Cortex of kidney (tissue), 1 donor: ENCODE measurements around the gene RUNX1.
"Not testable (repeated sequence)": the region's sequence is repeated elsewhere in the genome, so short reads cannot be mapped to it uniquely, and the experiment has no call there.

ENCODE experiments used
- DNase-seq: peaks from one replicate; lab custom pipeline; 2025; lab: John Stamatoyannopoulos, UW

RUNX1 gene

DNA sequence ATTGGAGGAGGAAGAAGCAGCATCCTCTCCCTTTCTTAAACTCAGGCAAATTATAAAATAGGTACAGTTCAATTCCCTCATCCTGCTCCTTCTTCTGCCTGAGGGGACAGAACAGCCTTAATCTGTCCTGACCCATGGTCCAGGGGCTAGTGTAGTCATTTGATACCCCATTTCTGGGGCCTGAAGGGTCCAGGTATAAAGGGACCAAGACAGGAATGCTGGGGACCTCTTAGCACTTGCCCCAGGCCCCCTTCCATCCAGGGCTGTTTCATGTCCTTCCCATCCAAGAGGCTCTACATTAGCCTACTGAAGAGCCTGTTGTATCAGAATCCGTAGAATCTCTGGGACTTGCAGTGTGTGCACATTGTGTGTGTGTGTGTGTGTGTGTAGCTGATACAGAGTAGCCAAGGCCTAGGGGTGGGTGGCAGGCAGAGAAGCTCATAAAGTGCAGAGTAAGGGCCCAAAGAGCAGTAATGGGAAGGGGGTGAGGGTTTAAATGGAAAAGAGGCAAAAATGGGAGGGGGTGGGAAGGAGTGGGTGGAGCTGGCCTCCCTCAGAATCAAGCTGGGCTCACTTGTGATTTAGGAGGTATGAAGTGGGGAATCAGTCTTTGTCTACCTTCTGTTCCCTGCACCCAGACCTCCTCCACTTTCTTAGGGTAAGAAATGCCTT lies 32.4 kb downstream of the RUNX1 start:
- DNase-seq, result no peak

DNA sequence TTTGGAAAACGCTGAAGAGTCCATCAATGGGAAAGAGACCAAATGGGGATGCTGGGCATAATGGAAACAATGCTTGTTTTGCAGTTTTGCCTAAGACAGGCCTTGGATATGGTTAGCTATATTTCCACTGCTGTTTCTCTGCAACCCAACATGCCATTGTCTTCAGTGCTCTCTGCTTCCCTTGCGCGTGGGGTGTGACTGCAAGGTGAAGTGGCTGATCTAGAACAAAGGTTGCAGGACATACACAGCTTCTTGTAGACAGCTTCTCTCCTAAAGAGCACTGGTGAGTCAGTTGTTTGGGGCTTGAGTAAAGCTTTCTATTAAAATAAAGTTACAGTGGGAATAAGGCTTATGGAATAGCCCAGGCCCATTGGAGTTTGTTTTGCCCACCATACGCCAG lies 33.0 kb downstream of the RUNX1 start:
- no peak for DNase-seq

DNA sequence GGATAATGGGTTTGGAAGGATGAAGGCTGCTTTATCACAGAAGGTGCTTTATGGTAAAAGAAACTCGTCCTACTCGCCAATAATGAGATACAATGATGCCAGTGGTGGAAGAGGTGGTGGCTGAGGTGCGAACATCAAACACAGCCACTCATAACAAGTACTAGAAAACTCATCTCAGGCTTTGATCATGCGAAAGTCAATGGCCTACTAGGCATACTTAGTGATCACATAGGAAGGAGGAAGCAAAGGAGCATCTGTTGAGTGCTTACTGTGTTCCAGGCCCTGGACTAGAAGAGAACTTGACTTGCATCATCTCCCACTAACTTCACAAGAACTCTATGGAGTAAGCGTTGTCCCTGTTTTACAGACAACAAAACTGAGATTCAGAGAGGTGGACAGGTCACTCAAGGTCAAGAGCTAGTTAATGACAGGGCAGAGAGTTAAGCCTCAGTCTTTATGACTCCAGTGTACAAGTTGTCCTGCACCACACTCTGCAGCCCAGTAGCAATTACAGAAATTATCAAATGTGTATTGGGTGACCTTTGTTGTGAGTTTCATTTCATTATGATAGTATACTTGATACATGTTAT lies 33.6 kb downstream of the RUNX1 start:
- DNase-seq, result no peak

DNA sequence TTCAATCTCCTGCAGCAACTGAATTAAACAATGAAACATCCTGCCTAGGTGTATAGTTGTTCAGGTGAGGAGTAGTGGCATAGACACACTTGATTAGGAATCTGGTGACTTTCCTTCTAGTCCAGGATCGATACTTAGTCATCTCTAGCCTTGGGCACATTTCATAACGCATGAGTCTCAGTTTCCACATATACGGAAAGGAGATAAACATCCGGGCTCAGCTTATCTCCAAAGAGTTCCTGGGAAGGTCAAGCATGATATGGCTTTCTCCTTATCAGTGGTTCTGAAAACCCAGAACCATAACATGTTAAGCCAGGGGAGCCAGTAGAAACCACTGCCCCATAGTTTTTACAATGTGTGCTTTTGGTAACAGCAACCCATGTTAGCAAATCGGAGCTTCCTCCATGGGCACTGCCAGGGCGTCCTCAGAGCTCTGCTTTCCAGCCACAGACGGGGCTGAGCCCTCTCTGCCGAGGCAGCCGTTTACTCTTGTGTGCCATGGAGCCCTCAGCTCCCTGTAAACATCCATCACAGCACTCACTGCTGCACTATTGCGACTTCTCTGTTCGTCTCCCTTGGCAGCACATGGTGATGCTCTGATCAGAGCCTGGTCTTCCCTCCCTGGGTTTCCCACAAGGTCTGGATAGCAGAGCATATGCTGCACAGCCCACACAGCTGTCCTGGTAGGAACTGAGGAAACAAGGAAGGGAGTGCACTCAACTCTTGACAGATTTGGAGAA lies 34.6 kb downstream of the RUNX1 start:
- DNase-seq, result no peak

DNA sequence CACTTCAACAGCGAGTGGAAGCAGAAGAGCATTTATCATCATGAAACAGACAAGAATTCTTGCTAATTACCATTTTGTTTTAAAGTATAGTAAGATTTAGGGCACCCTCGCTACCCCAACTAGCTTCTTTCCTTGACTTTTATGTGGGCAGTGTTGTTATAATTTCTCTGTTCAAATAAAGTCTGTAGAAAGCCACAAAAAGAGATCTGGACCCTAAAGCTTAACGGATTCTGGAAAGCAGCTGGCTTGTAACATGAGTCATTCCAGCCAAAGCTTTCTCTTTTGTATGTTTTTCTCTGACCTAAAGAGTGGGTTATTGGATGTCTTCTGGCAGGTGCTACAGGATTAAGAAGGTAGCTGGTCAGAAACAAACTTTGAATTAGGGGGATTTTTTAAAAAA lies 37.4 kb downstream of the RUNX1 start:
- no peak for DNase-seq

DNA sequence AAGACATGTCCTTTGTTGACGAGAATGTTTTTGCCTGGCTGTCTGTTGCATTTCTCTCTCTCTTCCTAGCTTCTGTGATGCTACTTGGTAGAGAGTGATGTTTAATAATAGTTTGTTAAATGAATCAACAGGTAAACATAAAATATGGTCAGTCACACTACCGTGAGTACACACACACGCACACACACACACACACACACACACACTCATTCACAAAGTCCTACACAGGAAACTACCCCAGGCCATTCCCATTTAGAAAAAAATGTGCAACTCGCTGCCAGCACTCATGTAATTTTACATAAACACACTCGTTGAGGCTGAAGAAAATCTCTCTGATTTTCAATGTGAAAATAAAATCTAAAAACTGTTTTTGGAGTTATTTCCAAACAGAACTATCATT lies 38.7 kb downstream of the RUNX1 start:
- no peak for DNase-seq

DNA sequence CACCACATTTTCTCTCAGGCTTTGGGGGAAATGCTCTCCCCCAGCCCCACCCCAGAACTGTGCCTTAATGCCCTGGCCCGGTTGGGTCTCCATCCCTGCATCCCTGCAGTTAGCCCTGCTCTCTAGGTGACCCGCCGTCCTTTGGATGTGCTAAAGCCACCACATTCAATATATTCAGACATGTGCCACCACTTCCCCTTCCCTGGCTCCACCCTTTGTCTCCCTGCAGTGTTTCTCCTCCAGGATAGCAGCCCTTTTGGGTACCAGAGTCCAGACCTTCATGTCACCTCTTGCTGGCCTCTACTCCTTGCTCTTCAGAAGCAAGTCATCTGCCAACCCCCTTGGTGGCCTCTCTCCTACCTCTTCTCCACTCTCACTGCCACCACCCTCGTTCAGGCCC lies 41.8 kb downstream of the RUNX1 start:
- DNase-seq, result no peak

GRCh38 chr21:35006771-35007170 lies 42.3 kb downstream of the RUNX1 start:
- no peak for DNase-seq

DNA sequence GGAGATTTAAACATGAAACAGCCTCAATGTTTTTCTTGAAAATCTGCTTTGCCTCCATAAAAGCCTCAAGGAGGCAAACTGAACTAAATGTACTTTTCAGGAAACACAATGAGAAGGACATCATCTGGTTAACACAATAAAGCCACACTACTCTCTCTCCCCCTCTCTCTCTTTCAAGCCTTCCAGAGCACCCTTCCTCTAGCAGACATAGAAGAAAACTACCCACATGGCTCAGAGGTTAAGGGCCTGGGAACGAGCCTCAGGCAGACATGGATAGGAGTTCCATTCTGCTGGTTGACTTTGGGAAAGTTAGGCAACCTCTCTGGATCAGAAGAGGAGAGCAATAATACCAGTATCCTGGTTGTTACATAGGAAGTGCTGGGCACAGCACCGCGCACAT lies 42.9 kb downstream of the RUNX1 start:
- no peak for DNase-seq

DNA sequence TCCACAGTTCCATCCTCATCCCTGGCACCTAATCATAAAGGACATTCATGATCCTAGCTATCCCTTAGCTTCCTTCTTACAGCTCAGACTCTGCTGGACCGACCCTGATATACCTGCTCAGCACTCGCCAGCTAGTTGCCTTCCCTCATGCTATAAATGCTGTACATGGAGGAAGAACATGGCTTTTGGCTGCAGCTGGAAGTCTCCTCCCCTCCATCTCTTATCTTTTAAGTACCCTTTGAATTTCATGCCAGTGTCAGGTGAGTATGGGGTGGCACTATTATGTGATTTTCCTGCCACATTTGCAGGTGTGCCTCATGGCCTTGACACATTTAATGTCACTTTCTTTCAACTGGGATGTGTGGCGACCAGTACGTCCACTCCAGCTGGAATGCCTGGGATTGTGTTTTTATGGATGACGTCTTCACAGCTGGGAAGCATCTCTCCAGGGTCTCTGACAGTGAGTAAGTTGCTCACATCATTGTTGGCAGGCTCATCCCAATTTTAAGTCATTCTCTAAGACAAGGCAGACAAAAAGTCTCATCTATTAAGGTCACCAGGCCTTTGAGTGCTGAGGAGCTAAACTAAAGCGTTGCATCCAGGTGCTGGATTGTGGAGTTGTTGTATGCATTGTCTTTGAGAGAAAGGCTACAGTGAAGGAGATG lies 43.4 kb downstream of the RUNX1 start:
- DNase-seq, result no peak

- no peak for DNase-seq
Observed at GRCh38 chr21:35005077-35005476, 44.0 kb downstream of the RUNX1 start.

- DNase-seq, result no peak
Observed at GRCh38 chr21:35004314-35004713, 44.8 kb downstream of the RUNX1 start.

GRCh38 chr21:35002879-35003722 lies 46.0 kb downstream of the RUNX1 start:
- DNase-seq, result no peak

DNA sequence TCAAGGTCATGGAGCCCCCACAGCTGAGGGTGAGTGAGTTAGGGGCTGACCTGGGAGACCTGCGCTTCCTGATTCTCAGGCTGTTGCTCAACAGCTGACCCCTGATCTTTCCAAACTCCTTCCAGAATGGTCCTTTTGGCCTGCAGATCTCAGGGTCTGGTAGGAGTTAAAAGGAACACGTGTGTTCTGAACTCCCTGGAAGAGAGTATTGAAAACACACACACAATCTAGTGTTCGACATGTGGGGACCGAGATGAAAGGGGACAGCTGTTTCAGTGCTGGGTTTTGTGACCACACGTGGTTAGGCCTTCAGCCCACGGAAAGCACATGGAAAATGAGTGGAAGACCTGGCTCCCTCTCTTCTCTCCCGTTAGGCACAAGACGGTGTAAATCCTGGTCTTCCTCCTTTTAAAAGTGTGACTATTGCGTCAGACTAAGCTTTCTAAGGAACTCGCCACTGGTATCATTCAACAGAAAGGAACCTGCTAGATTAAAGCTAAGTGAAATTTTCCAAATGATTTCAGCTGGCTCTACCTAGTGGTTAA lies 49.6 kb downstream of the RUNX1 start:
- no peak for DNase-seq

GRCh38 chr21:34998176-34998575 lies 50.9 kb downstream of the RUNX1 start:
- no peak for DNase-seq

- no peak for DNase-seq
Observed at GRCh38 chr21:34997294-34997693, 51.8 kb downstream of the RUNX1 start.

- DNase-seq, result no peak
Observed at GRCh38 chr21:34996304-34997101, 52.6 kb downstream of the RUNX1 start.

DNA sequence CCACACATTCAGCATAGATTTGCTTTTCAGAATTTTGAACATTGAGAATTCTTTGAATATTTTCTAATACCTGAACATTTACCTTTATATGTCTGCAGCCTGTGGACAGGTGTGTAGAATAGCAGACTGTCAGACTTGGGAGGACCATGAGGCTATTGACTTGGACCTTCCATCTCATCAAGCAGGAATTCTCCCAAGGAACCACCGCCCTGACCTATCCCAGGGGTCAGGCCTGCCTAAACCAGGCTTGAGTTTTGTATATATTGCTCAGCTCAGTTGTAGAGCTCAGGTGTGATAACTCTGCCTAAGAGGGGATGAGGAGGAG lies 53.2 kb downstream of the RUNX1 start:
- no peak for DNase-seq

DNA sequence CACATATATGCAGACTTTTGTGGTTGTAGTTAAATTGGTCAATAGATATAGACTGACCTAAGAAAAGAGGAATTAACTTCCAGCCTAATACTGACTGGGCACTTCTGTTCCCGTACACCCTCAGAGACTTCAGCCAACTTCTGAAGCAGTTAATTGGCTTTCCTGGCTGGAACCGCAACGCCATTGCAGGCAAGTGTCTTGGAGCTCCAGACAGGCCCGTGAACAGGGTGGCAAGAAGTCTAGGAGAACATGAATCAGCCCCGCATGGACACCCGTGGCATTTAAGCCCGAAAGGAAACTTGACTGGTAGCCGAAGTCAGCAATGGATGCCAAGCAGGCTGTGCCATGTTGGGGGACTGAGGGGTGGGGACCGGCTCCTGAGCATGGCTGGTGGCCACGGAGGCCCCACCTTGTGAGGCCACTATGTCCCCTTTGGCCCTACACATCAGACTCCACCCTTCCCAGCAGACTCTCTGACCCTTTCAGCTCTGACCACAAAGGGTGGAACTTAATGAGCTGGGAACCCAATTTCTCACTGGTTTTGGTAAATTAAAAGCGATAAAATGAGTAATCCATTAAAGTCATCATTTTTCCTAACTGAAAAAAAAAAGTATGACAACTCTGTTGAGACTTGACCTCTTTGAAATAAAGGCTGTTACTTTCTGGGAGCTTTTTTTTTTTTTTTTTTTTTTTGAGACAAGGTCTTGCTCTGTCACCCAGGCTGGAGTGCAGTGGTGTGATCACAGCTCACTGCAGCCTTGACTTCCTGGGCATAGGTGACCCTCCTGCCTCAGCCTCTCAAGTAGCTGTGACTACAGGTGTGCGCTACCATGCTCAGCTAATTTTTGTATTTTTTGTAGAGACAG lies 54.1 kb downstream of the RUNX1 start:
- no peak for DNase-seq

GRCh38 chr21:34993521-34993921 lies 55.6 kb downstream of the RUNX1 start:
- DNase-seq, result not testable (repeated sequence)
